Ovary (tissue), 9 donors: Measurements from ENCODE around the gene KCNH6. TPM values are rescaled to one million over a fixed set of nuclear protein-coding genes. Genes with fewer than 3 reads are reported as not detected.

Source experiments
- DNase-seq, 5 donors: peaks; one replicate each; pipeline ENCODE4 v3.0.0-alpha.2; 2019 to 2020
- H3K27ac ChIP-seq, 2 donors: fragments of 200-600 bp; one replicate each; pipeline versions ENCODE4 v1.5.1 to v1.8.0; 2019 to 2022
- H3K27me3 ChIP-seq: fragments of 200-600 bp; one replicate; pipeline ENCODE4 v1.8.0; 2022
- H3K36me3 ChIP-seq: fragments of 200-600 bp; sonication (generic); one replicate; pipeline ENCODE4 v1.5.1; 2019
- H3K4me1 ChIP-seq: one replicate; pipeline ENCODE4 v1.8.1; 2013; ENCODE audit warnings: mild to moderate bottlenecking, moderate library complexity; ENCODE audit not compliant: insufficient read depth
- H3K4me3 ChIP-seq: fragments of 200-600 bp; sonication (generic); one replicate; pipeline ENCODE4 v1.5.1; 2017
- H3K9me3 ChIP-seq, 2 donors: fragments of 200-600 bp in 1 of 2; sonication (generic) in 1 of 2; one replicate each; pipeline versions ENCODE4 v1.5.1 to v1.8.1; 2013 to 2019; ENCODE audit warnings: mild to moderate bottlenecking in 1 of 2, moderate library complexity in 1 of 2
- CTCF ChIP-seq, 3 donors: fragments of 450-650 bp in 2 of 3; fragments of 200-600 bp in 1 of 3; IDR thresholded peaks; one replicate each; pipeline versions ENCODE4 v1.5.1 to v1.8.0; 2016 to 2022; ENCODE audit warnings: antibody characterized with exemption in 3 of 3, mild to moderate bottlenecking in 1 of 3
- EP300 ChIP-seq: sonication (generic); formaldehyde crosslinking; IDR thresholded peaks from one replicate; pipeline ENCODE4 v1.6.1; 2017; ENCODE audit warnings: antibody characterized with exemption
- POLR2A ChIP-seq: fragments of 450-650 bp; IDR thresholded peaks from one replicate; pipeline ENCODE4 v1.6.1; 2017; ENCODE audit warnings: antibody characterized with exemption, mild to moderate bottlenecking, moderate library complexity
- WGBS, 3 donors: extraction: QIAGEN DNeasy Blood & Tissue Kit in 1 of 3; methylation state at CpG; one replicate each; pipeline versions ENCODE4 v1.1.5 to v1.1.7; 2013 to 2017; 5-methylcytosine and 5-hydroxymethylcytosine counted together
- intact Hi-C, 4 donors: fragments of 100-400 bp; cut with DNase I; formaldehyde crosslinking; loops; one replicate each; pipeline versions ENCODE4 v1.11.0 to v1.15.1; 2022 to 2023
- polyA plus RNA-seq, 2 donors: library from polyadenylated mRNA; stranded (reverse); fragments of 200-250 nt in 1 of 2; fragments of 350-450 nt in 1 of 2; fragmentation: Illumina TruSeq in 1 of 2; extraction: RNeasy Lipid Tissue Mini Kit (QIAGEN cat#74804) in 1 of 2; gene quantifications; one replicate each; pipeline ENCODE4 v1.2.3, GENCODE V29; 2013 to 2014
- total RNA-seq, 7 donors: library from RNA; depleted of rRNA in 2 of 7; stranded (reverse); fragments of >200 nt in 2 of 7; fragmentation: NEBNext Ultra II Directional in 3 of 7; extraction: Animal tissue kit (Norgen Biotek cat#: 25700) in 3 of 7; gene quantifications; one replicate each; pipeline versions ENCODE4 v1.1.0 to v1.2.4, GENCODE V29; 2016 to 2023
- donor health status: DM: no; HTN: no; CAD: no; lungs with moderate emphysema.
- donor health status: DM: no; HTN: no; CAD: no.
- donor health status: Bipolar disorder and iron deficiency.
- donor health status: DM: yes; HTN: yes; CAD: no.
- donor health status: DM: no; HTN: no; CAD: no.
- donor health status: DM: yes; HTN: yes; CAD: no.

The KCNH6 gene
- total and polyA plus RNA-seq, 9 donors = 0.36 TPM; not detected in 8

GRCh38 chr17:63514477-63514876 lies 8.7 kb upstream of the KCNH6 start:
- H3K9me3 ChIP-seq = no peaks in the 10 kb centered on the region
- no peaks in the 10 kb centered on the region for H3K27me3 ChIP-seq
- no peak overlapping the region for H3K27ac ChIP-seq
- intact Hi-C loops = no loop called here
- TF ChIP-seq EP300 (no peak), POLR2A (no peak), CTCF (IDR thresholded peaks at IDR 0.05) (no peak)
- no peak overlapping the region for H3K4me3 ChIP-seq
- DNase-seq = no peak
- H3K36me3 ChIP-seq = no peaks in the 10 kb centered on the region
- WGBS, 3 donors = 58 to 68% (median 66%) methylated on average over 3 of the region's 3 CpGs
- no peaks in the 10 kb centered on the region for H3K4me1 ChIP-seq

GRCh38 chr17:63514974-63515373 lies 8.2 kb upstream of the KCNH6 start:
- H3K4me1 ChIP-seq = no peaks in the 10 kb centered on the region
- WGBS, 3 donors = 72 to 83% (median 80%) methylated on average over 2 of the region's 2 CpGs
- intact Hi-C loops = no loop called here
- H3K4me3 ChIP-seq = no peak overlapping the region
- H3K27me3 ChIP-seq = no peaks in the 10 kb centered on the region
- no peak for DNase-seq
- H3K27ac ChIP-seq = no peak overlapping the region
- no peaks in the 10 kb centered on the region for H3K9me3 ChIP-seq
- H3K36me3 ChIP-seq = no peaks in the 10 kb centered on the region
- TF ChIP-seq EP300 = no peak
- no peak for TF ChIP-seq POLR2A
- TF ChIP-seq CTCF (IDR thresholded peaks at IDR 0.05) = no peak

- no peaks in the 10 kb centered on the region for H3K4me1 ChIP-seq
- no peak overlapping the region for H3K4me3 ChIP-seq
- WGBS, 3 donors = 53 to 65% (median 61%) methylated on average over 1 of the region's 1 CpG
- no peaks in the 10 kb centered on the region for H3K27me3 ChIP-seq
- H3K36me3 ChIP-seq = no peaks in the 10 kb centered on the region
- H3K9me3 ChIP-seq = no peaks in the 10 kb centered on the region
- TF ChIP-seq CTCF (IDR thresholded peaks at IDR 0.05) (no peak), POLR2A (no peak), EP300 (no peak)
- intact Hi-C loops = no loop called here
- H3K27ac ChIP-seq = no peak overlapping the region
- no peak for DNase-seq
Observed at GRCh38 chr17:63515426-63515825, 7.7 kb upstream of the KCNH6 start.

GRCh38 chr17:63516910-63517824 lies 6.0 kb upstream of the KCNH6 start:
- H3K9me3 ChIP-seq = no peaks in the 10 kb centered on the region
- WGBS, 3 donors = 59 to 61% (median 60%) methylated on average over 6 of the region's 6 CpGs
- intact Hi-C loops = no loop called here
- TF ChIP-seq POLR2A (no peak), CTCF (IDR thresholded peaks at IDR 0.05) (no peak), EP300 (no peak)
- no peaks in the 10 kb centered on the region for H3K36me3 ChIP-seq
- no peak overlapping the region for H3K27ac ChIP-seq
- H3K4me3 ChIP-seq = no peak overlapping the region
- no peak for DNase-seq
- H3K27me3 ChIP-seq = no peaks in the 10 kb centered on the region
- no peaks in the 10 kb centered on the region for H3K4me1 ChIP-seq
